Fibroblast of the aortic adventitia (primary cell): ENCODE measurements around the gene CLDN6. TPM values are rescaled to one million over a fixed set of nuclear protein-coding genes. Genes with fewer than 3 reads are reported as not detected.
"Not testable (repeated sequence)": the region's sequence is repeated elsewhere in the genome, so short reads cannot be mapped to it uniquely, and the experiment has no call there.

Source experiments
- DNase-seq: peaks from one replicate; pipeline ENCODE4 v3.0.0-alpha.2; 2010; ENCODE audit warnings: low read depth
- H3K4me3 ChIP-seq: 2 replicates; pipeline ENCODE4 v1.5.1; 2011; ENCODE audit warnings: low read depth, mild to moderate bottlenecking, control low read depth, low read length, moderate library complexity
- total RNA-seq: library from RNA; depleted of rRNA; stranded (reverse); fragments of >200 nt; gene quantifications from 2 replicates; pipeline ENCODE4 v1.2.3, GENCODE V29; 2012; ENCODE audit warnings: low replicate concordance
- TF ChIP-seq, protein P1 (sequence below): IDR thresholded peaks from 2 replicates; pipeline ENCODE4 v1.5.1; 2011; ENCODE audit warnings: mild to moderate bottlenecking, low read length, control low read depth, inconsistent platforms; ENCODE audit not compliant: insufficient read depth

CLDN6 gene
- total RNA-seq, 1 donor: not detected

GRCh38 chr16:3056336-3057180 is 38.6 kb upstream of the CLDN6 start:
- DNase-seq: no peak
- H3K4me3 ChIP-seq: no peak overlapping the region
- TF ChIP-seq, protein P1, sequence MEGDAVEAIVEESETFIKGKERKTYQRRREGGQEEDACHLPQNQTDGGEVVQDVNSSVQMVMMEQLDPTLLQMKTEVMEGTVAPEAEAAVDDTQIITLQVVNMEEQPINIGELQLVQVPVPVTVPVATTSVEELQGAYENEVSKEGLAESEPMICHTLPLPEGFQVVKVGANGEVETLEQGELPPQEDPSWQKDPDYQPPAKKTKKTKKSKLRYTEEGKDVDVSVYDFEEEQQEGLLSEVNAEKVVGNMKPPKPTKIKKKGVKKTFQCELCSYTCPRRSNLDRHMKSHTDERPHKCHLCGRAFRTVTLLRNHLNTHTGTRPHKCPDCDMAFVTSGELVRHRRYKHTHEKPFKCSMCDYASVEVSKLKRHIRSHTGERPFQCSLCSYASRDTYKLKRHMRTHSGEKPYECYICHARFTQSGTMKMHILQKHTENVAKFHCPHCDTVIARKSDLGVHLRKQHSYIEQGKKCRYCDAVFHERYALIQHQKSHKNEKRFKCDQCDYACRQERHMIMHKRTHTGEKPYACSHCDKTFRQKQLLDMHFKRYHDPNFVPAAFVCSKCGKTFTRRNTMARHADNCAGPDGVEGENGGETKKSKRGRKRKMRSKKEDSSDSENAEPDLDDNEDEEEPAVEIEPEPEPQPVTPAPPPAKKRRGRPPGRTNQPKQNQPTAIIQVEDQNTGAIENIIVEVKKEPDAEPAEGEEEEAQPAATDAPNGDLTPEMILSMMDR: no peak

DNA sequence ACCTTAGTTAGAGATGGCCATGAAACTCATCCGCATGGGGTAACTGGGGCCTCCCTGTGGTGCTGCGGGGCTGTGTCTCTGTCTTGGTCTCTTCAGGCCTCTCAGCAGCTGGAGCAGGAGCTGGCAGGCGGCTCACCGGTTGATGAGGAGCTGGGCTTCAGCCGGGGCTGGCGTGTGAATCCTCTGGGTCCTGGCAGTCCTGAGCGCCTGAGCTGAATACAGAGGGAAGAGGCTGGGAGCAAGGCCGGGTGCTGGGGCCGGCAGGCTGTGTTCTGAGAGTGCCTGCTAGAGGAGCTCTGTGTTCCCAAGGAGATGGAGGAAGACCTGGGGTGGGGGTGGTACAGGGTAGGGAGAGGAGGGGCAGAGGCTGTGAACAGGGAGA is 37.7 kb upstream of the CLDN6 start:
- DNase-seq, H3K4me3 ChIP-seq: not testable (repeated sequence)

GRCh38 chr16:3054965-3055733 is 37.2 kb upstream of the CLDN6 start:
- TF ChIP-seq, protein P1: no peak
- H3K4me3 ChIP-seq: no peak overlapping the region
- DNase-seq: no peak

DNA sequence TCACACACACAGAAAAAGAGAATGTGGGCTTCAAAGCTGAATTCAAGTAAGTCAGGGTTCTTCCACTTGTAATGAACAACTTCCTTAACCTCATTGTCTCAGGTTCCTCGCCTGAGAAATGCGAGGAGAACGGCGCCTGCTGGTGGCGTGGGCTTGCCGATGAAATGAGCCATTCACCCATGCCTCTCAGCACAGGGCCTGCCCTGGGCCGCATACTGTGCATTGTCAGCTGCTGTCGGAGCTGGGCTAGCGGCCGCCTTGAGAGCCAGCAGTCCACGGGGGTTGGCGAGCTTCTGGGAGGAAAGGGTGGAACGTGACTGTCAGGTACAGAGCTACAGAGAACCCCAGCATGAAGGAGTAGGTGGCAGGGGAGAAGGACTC is 35.3 kb upstream of the CLDN6 start:
- not testable (repeated sequence) for H3K4me3 ChIP-seq, DNase-seq

GRCh38 chr16:3052571-3053329 is 34.8 kb upstream of the CLDN6 start:
- not testable (repeated sequence) for H3K4me3 ChIP-seq, DNase-seq

DNA sequence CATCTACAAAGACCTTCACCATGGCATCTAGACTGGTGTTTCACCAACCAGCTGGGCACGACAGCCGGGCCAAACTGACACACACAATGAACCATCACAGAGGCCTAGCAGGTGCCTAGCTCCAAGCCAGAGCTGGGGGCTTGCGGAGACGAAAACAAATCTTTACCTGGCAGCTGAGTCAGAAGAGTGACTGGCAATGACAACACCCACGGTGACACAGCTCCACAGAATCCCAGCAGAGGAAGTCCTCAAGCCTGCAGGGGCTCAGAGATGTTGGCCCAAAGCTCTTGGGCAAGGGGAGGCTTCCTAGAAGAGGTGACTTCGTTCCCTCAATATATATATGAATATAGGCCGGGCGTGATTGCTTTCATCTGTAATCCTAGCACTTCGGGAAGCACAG is 33.5 kb upstream of the CLDN6 start:
- H3K4me3 ChIP-seq: no peak overlapping the region
- DNase-seq: no peak
- TF ChIP-seq, protein P1: no peak

- no peak overlapping the region for H3K4me3 ChIP-seq
- DNase-seq: no peak
- TF ChIP-seq, protein P1: no peak
Observed at GRCh38 chr16:3051009-3051408, 33.0 kb upstream of the CLDN6 start.

DNA sequence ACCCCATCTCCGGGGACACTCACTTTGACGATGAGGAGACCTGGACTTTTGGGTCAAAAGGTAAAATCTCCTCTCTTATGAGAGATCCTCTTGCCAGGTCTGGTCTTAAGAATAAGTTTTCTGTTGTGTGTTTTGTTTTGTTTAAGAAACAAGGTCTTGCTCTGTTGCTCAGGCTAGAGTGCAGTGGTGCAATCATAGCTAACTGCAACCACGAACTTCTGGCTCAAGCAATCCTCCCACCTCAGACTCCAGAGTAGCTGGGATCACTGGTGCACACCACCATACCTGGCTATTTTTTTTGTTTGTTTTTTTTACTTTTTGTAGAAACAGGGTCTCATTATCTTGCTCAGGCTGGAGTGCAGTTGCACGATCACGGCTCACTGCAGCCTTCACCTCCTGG is 32.5 kb upstream of the CLDN6 start:
- DNase-seq: no peak
- TF ChIP-seq, protein P1: no peak
- no peak overlapping the region for H3K4me3 ChIP-seq
